Measurements from ENCODE around the gene MED12L. TPM values are rescaled to one million over a fixed set of nuclear protein-coding genes. Genes with fewer than 3 reads are reported as not detected.

MED12L gene
- total RNA-seq, 1 experiment from 2014 or later = 14.9 TPM

DNA sequence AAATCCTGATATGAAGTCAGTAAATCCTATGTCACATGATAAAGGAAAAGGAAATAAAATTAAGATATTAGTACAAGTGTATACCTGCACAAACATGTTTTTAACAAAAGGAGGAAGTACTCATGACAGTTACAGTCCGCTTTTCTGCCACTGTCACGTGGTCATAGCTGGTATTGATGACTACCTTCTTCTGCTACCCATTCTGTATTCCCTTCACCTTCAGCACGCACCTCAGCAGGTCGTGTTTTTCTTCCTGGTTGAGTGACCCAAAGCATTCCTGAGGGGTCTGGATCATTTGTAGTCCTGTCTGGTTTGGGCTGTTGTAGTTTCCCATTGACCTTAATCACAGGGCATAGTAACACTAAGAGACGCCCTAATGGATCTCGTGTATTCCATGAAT lies 334.3 kb downstream of the MED12L start:
- Histone ChIP-seq H4K8ac (replicated peaks; ENCODE audit: insufficient read length, low read depth, low read length) (no peak overlapping the region), H4K20me1 (ENCODE audit: control insufficient read depth, insufficient read depth, insufficient read length) (no peaks in the 10 kb centered on the region), H3K23me2 (ENCODE audit: insufficient read length, low read depth, low read length, poor library complexity, severe bottlenecking) (no peaks in the 10 kb centered on the region), H4K91ac (ENCODE audit: insufficient read length, low read depth, low read length) (no peak overlapping the region), H3K9ac (ENCODE audit: extremely low read depth, insufficient read length, low read length) (no peak overlapping the region), H2BK5ac (ENCODE audit: insufficient read length, low read length) (no peak overlapping the region), H3K56ac (ENCODE audit: insufficient read length, low read depth, low read length) (no peak overlapping the region), H3K14ac (ENCODE audit: insufficient read depth, low read length) (no peak overlapping the region), H3K23ac (ENCODE audit: insufficient read length, low read depth, low read length) (no peak overlapping the region), H3K4me1 (ENCODE audit: insufficient read depth, low read length) (no peaks in the 10 kb centered on the region), H3T11ph (ENCODE audit: low read length) (no peak overlapping the region), H3K27ac (ENCODE audit: insufficient read length, low read depth, low read length) (no peak overlapping the region), H3K9me3 (ENCODE audit: control insufficient read depth, low read depth, low read length) (no peaks in the 10 kb centered on the region), H2BK120ac (ENCODE audit: low read depth, low read length, poor library complexity, severe bottlenecking) (no peak overlapping the region), H3K4ac (ENCODE audit: low read depth, low read length) (no peak overlapping the region), H2BK15ac (ENCODE audit: low read depth, low read length) (no peak overlapping the region), H3K18ac (ENCODE audit: insufficient read length, low read depth, low read length) (no peak overlapping the region), H3K79me2 (ENCODE audit: insufficient read depth, low read length) (no peaks in the 10 kb centered on the region), H2AFZ (ENCODE audit: low read length) (no peak overlapping the region), H3K79me1 (ENCODE audit: insufficient read depth, low read depth, low read length, poor library complexity, severe bottlenecking) (no peaks in the 10 kb centered on the region), H2BK12ac (ENCODE audit: insufficient read length, low read depth, low read length) (no peak overlapping the region), H2BK20ac (ENCODE audit: low read depth, low read length, poor library complexity, severe bottlenecking) (no peak overlapping the region), H2AK5ac (ENCODE audit: insufficient read length, low read length) (no peak overlapping the region), H3K4me2 (ENCODE audit: insufficient read depth, insufficient read length, low read length) (no peak overlapping the region), H3K27me3 (ENCODE audit: insufficient read depth, low read length) (no peaks in the 10 kb centered on the region), H4K5ac (ENCODE audit: insufficient read length, low read depth, low read length) (no peak overlapping the region)
- peaks cover 0 to 9% (median 5%) of the 10 kb centered on the region in 3 experiments; a peak in 3 of 7 replicates for H3K36me3 Mint-ChIP-seq (ENCODE audit: insufficient read depth in 1 of 3, low read depth in 3 of 3)
- H3K27ac Mint-ChIP-seq = no peak overlapping the region
- H3K9me3 Mint-ChIP-seq = no peaks in the 10 kb centered on the region
- DNase-seq = no peak
- peaks cover 4% of the 10 kb centered on the region in 2 experiments for H3K4me1 Mint-ChIP-seq
- no peaks in the 10 kb centered on the region; the same call in 1 of the 2 replicates for H3K27me3 Mint-ChIP-seq (ENCODE audit: low read depth)
- TF ChIP-seq, protein P1, sequence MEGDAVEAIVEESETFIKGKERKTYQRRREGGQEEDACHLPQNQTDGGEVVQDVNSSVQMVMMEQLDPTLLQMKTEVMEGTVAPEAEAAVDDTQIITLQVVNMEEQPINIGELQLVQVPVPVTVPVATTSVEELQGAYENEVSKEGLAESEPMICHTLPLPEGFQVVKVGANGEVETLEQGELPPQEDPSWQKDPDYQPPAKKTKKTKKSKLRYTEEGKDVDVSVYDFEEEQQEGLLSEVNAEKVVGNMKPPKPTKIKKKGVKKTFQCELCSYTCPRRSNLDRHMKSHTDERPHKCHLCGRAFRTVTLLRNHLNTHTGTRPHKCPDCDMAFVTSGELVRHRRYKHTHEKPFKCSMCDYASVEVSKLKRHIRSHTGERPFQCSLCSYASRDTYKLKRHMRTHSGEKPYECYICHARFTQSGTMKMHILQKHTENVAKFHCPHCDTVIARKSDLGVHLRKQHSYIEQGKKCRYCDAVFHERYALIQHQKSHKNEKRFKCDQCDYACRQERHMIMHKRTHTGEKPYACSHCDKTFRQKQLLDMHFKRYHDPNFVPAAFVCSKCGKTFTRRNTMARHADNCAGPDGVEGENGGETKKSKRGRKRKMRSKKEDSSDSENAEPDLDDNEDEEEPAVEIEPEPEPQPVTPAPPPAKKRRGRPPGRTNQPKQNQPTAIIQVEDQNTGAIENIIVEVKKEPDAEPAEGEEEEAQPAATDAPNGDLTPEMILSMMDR (conservative IDR thresholded peaks at IDR 0.05) = no peak
- no CpG with 5 or more reads among the region's 6 CpGs for WGBS (ENCODE audit: extremely low coverage, insufficient read length, low lambda C conversion rate)
- no peak overlapping the region for H3K4me3 Mint-ChIP-seq

All from H9 (cell line).